Stimulated activated naive CD8-positive, alpha-beta T cell treated with anti-CD3 and anti-CD28 coated beads, Interleukin-15, Interleukin-2, amounts not matched to agents 100 U/mL and 50 U/mL, for 24 hours (primary cell): ENCODE measurements around the gene RPA1.
"Not testable (repeated sequence)": the region's sequence is repeated elsewhere in the genome, so short reads cannot be mapped to it uniquely, and the experiment has no call there.

Experiments used
- ATAC-seq: fragments of 150-1000 bp; cut with Tn5 transposase; one replicate; pipeline ENCODE4 v1.10.0; 2021
- DNase-seq: peaks from one replicate; pipeline ENCODE4 v3.0.0; 2021

The RPA1 gene

GRCh38 chr17:1820528-1821252, 9.1 kb upstream of the RPA1 start:
- ATAC-seq (no peak), DNase-seq (no peak)

GRCh38 chr17:1829216-1829591, 601 bp upstream of the RPA1 start:
- peak; percentile 2 for ATAC-seq
- peak; percentile 28 for DNase-seq

GRCh38 chr17:1830288-1830687, 483 bp downstream of the RPA1 start:
- peak; percentile 14 for ATAC-seq
- peak; percentile 15 for DNase-seq

- ATAC-seq (peak; percentile 57), DNase-seq (peak; percentile 25)
Observed at GRCh38 chr17:1834380-1835149, 4.8 kb downstream of the RPA1 start.

- ATAC-seq (no peak), DNase-seq (no peak)
Observed at GRCh38 chr17:1839516-1839915, 9.7 kb downstream of the RPA1 start.

GRCh38 chr17:1843947-1844346, 14.1 kb downstream of the RPA1 start:
- ATAC-seq (no peak), DNase-seq (no peak)

GRCh38 chr17:1847191-1847590, 17.4 kb downstream of the RPA1 start:
- DNase-seq (no peak), ATAC-seq (no peak)

DNA sequence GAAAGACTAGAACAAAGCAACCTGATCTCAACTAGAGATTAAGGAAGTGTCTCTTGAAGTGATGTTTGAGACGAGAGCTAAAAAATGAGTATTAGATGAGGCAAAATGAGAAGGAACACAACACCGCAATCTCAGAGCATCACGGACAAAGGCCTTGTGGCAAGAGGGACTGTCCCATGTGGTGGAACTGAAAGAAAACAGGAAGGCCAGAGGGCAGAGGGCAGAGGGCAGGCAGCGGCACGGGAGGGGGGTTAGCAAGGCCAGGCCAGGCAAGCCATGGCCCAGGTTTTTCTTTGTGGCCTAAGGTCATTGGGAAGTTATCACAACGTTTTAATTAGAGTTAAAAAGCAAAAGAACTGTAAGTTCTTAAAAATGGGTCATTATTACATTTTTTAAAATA, 22.5 kb downstream of the RPA1 start:
- DNase-seq (no peak), ATAC-seq (no peak)

DNA sequence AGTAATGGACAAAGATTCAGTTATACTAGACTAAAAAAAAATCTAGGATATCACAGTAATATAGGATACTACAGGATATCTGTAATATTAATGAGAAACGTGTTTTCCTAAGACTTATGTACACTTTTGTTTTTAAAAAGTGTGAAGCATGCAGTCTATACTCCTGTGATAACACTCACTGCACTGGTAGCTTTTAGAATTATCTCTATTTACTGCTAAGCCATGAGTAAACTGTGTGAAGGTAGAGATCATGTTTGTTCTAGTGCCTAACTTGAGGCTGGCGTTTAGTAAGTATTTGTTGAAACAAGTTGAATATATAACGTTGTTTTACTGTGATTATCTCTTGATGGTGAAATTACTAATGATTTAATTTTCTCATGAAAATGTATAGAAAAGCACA, 23.9 kb downstream of the RPA1 start:
- DNase-seq, result no peak

DNA sequence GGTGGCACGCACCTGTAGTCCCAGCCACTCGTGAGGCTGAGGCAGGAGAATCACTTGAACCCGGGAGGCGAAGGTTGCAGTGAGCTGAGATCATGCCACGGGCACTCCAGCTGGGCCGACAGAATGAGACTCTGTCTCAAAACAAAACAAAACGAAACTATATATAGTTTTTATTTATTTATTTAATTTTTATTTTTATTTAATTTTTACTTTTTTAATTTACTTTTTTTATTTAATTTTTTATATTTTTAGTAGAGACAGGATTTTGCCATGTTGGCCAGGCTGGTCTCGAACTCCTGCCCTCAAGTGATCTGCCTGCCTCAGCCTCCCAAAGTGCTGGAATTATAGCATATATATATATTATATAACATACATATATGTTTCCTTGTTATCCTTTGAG, 26.7 kb downstream of the RPA1 start:
- not testable (repeated sequence) for DNase-seq, ATAC-seq

More for the DNA sequence above, 23.9 kb downstream of the RPA1 start:
- no peak for ATAC-seq

DNA sequence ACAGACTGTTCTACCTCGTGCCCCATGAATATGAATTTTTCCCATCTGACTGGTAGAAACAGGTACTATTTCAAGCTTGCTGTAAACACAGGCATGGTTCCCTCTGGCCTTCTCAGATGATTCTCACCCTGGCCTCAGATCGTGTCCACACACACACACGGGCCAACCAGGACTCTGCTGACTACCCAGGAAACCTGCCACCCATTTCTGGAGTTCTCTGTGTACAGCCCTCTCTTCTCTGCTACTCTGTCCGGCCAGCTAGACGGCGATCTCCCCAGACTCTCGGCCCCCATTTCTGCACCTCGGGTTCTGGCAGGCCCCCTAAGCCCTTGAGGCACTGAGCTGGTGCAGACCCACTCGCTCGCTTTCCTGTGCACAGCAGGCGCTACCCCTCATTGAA, 31.2 kb downstream of the RPA1 start:
- no peak for ATAC-seq
- no peak for DNase-seq

GRCh38 chr17:1861391-1862010, 31.7 kb downstream of the RPA1 start:
- DNase-seq (no peak), ATAC-seq (no peak)

DNA sequence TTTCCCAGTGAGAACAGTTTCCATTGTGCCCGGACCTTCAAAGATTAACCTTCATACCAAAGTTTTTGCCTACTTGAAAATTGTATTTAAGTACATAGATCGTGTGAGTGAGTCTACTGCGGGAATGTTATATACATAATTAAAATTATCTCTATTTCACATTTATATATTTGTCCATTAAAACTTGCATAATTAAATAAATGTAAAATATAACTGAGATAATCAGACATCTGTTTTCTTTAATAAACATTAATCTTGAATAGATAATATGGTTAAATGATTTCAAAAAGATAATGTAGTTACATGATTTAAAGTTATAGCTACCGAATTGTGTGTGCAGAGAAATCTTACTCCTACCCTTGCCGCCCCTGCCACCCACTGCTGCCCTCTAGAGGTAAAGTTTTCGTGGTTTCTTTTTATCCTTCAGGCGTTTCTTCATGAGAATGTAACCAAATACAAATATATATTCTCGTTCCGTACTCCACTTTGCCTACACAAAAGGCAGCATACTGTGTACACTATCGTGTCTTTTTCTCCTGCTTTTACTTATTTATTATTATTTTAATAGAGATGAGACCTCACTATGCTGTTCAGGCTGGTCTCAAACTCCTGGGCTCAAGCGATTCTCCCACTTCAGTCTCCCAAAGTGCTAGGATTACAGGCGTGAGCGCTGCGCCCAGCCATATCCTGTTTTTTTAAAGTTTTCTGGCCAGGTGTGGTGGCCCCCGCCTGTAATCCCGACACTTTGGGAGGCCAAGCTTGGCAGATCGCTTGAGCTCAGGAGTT, 35.6 kb downstream of the RPA1 start:
- peak; percentile 49 for ATAC-seq
- DNase-seq, result peak; percentile 46

DNA sequence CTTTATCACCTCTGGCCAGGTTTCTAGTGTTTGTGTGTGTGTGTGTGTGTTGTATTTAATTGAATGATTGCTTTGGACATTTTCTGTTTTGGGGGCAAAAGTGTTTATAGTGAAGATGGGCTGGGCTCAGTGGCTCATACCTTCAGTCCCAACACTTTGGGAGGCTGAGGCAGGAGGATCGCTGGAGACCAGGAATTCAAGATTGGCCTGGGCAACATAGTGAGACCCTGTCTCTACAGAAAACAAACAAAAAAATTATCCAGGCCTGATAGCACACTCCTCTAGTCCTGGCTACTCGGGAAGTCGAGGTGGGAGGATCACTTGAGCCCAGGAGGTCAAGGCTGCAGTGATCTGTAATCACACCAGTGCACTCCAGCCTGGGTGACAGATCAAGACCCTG, 37.5 kb downstream of the RPA1 start:
- ATAC-seq (no peak), DNase-seq (no peak)

- ATAC-seq (no peak), DNase-seq (no peak)
Observed at GRCh38 chr17:1868090-1868489, 38.3 kb downstream of the RPA1 start.

DNA sequence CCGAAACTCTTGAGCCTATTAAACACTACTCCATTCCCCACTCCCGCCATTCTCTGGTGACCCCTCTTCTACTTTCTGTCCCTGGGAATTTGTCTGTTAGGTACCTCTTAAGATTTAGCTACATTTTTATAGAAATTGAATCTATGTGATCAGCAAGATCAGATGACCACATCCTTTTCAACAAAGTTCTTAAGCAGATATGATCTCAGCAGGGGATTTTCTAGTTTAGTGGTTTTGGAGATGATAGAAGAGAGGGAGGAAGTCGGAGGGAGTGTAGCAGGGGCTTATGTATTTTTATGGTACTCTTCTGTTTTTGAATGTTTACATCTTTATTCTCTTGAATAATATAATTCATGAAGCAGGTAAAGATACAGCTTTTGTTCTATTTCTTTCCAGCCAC, 40.8 kb downstream of the RPA1 start:
- DNase-seq (no peak), ATAC-seq (peak; percentile 75)

DNA sequence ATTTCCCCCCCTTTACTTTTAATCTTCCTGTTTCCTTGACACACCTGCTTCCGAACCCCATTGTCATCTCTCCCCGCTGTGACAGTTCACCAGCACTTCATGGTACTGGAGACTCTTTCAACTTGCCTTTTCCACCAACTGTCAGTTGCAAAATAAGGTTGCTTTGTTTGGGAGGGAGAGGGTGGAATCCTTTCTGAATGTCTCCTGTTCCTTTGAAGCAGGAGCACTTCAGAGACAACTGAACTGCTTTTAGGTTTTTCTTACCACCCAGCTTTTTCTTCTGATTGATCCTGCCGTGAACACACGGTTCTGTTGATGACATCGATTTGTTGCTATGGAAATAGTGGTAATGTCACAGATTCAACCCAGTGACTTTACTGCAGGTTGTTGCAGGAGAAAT, 42.0 kb downstream of the RPA1 start:
- peak; percentile 26 for ATAC-seq

GRCh38 chr17:1872254-1872653, 42.4 kb downstream of the RPA1 start:
- no peak for ATAC-seq

More for the DNA sequence above, 42.0 kb downstream of the RPA1 start:
- DNase-seq, result no peak

GRCh38 chr17:1872976-1873375, 43.2 kb downstream of the RPA1 start:
- ATAC-seq (peak; percentile 38), DNase-seq (no peak)

More at GRCh38 chr17:1872254-1872653, 42.4 kb downstream of the RPA1 start:
- no peak for DNase-seq

- DNase-seq (no peak), ATAC-seq (peak; percentile 58)
Observed at GRCh38 chr17:1873418-1873817, 43.6 kb downstream of the RPA1 start.

DNA sequence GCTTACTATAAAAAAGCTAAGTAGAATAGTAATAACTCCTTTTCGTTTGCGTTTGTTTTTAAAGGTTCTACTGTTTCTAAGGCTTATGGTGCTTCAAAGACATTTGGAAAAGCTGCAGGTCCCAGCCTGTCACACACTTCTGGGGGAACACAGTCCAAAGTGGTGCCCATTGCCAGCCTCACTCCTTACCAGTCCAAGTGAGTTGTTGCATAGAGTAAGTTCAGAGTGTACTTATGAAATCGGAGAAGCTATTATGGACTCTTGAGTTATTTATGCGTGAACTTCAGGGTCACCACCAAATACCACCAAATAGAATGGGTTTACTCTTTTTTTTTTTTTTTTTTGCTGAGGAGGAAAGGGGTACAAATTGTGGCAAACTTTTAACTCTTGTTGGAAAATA, 45.8 kb downstream of the RPA1 start:
- no peak for DNase-seq
- no peak for ATAC-seq

- DNase-seq (peak; percentile 15), ATAC-seq (no peak)
Observed at GRCh38 chr17:1878419-1879121, 48.8 kb downstream of the RPA1 start.
